Type B pancreatic cell (in vitro differentiated cells): ENCODE measurements around the gene GFPT1. TPM values are rescaled to one million over a fixed set of nuclear protein-coding genes. Genes with fewer than 3 reads are reported as not detected.

Experiments used
- DNase-seq: peaks from one replicate; pipeline ENCODE4 v3.0.0; 2021; ENCODE audit warnings: mixed read lengths; ENCODE audit not compliant: unreplicated experiment; ENCODE audit errors: extremely low spot score
- H3K27ac Mint-ChIP-seq: 2 replicates; pipeline ENCODE4 v1.8.0; 2021; ENCODE audit warnings: mild to moderate bottlenecking, mixed read lengths
- H3K27me3 Mint-ChIP-seq: 2 replicates; pipeline ENCODE4 v1.8.0; 2021; ENCODE audit warnings: mixed read lengths
- H3K36me3 Mint-ChIP-seq: 2 replicates; pipeline ENCODE4 v1.8.0; 2021; ENCODE audit warnings: mixed read lengths
- H3K4me1 Mint-ChIP-seq: one replicate; pipeline ENCODE4 v1.8.0; 2021; ENCODE audit warnings: mixed read lengths; ENCODE audit not compliant: unreplicated experiment
- H3K4me3 Mint-ChIP-seq: 2 replicates; pipeline ENCODE4 v1.8.0; 2021; ENCODE audit warnings: mild to moderate bottlenecking, mixed read lengths
- H3K9me3 Mint-ChIP-seq: 2 replicates; pipeline ENCODE4 v1.8.0; 2021; ENCODE audit warnings: mixed read lengths
- CTCF ChIP-seq: fragments of 200-600 bp; sonication (generic); conservative IDR thresholded peaks from 2 replicates; pipeline ENCODE4 v1.5.0; 2021; ENCODE audit warnings: antibody characterized with exemption, mild to moderate bottlenecking
- total RNA-seq: library from RNA; stranded (reverse); gene quantifications from 2 replicates; pipeline ENCODE4 v1.2.1, GENCODE V29; 2021; ENCODE audit warnings: low replicate concordance

GFPT1 gene
- total RNA-seq, 1 donor from 2014 or later: 46.0 TPM

GRCh38 chr2:69279931-69280681 is 106.9 kb downstream of the GFPT1 start:
- no peak for TF ChIP-seq CTCF
- H3K4me3 Mint-ChIP-seq: no peak overlapping the region
- H3K9me3 Mint-ChIP-seq: no peaks in the 10 kb centered on the region
- peaks cover 9% of the 10 kb centered on the region for H3K27me3 Mint-ChIP-seq
- no peak overlapping the region for H3K27ac Mint-ChIP-seq
- H3K4me1 Mint-ChIP-seq: no peaks in the 10 kb centered on the region
- H3K36me3 Mint-ChIP-seq: no peaks in the 10 kb centered on the region
- no peak for DNase-seq

DNA sequence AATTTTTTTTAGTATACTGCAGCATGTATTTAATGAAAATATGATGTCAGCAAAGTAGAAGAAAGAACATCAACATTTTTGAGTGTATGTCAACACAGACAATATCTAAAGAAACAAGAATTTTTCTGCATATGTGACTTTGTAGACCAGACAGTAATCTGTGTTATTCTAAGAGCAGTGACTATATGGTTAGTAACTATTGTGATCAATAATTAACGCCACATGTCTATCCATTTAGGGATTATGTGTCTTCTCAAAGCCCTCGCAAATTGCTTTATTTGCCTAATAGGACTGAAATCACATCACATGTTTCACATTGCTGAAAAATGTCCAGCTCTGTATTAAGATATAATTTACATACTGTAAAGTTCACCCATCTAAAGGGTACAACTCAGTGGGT is 107.8 kb downstream of the GFPT1 start:
- H3K36me3 Mint-ChIP-seq: no peaks in the 10 kb centered on the region
- H3K4me3 Mint-ChIP-seq: no peak overlapping the region
- no peaks in the 10 kb centered on the region for H3K4me1 Mint-ChIP-seq
- peaks cover 12% of the 10 kb centered on the region for H3K27me3 Mint-ChIP-seq
- H3K27ac Mint-ChIP-seq: no peak overlapping the region
- DNase-seq: no peak
- TF ChIP-seq CTCF: no peak
- H3K9me3 Mint-ChIP-seq: no peaks in the 10 kb centered on the region

DNA sequence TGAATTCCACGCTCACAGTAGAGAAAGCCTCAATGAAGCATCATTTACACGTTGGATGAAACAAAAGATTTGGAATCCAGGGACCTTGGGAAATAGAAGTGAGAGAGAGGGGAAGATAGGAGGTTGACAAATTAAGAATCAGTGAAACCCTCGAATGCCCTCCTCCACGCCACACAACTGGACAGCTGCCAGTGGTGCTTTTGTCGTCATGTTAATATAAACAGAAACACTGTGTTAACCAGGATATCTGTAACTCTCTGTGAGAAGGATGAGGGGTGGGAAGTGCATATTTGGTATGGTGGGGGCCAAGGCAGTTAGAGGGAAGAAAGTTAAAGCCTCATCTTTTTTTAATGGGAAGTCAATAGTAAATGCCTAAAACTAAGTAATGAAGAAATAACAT is 108.7 kb downstream of the GFPT1 start:
- Mint-ChIP-seq H3K4me1 (no peaks in the 10 kb centered on the region), H3K27ac (no peak overlapping the region), H3K27me3 (peaks cover 18% of the 10 kb centered on the region), H3K9me3 (no peaks in the 10 kb centered on the region), H3K4me3 (no peak overlapping the region), H3K36me3 (no peaks in the 10 kb centered on the region)
- TF ChIP-seq CTCF: no peak
- DNase-seq: no peak

GRCh38 chr2:69275490-69275889 is 111.5 kb downstream of the GFPT1 start:
- H3K36me3 Mint-ChIP-seq: no peaks in the 10 kb centered on the region
- TF ChIP-seq CTCF: no peak
- no peaks in the 10 kb centered on the region for H3K4me1 Mint-ChIP-seq
- no peak for DNase-seq
- H3K9me3 Mint-ChIP-seq: no peaks in the 10 kb centered on the region
- H3K27ac Mint-ChIP-seq: no peak overlapping the region
- H3K4me3 Mint-ChIP-seq: no peak overlapping the region
- H3K27me3 Mint-ChIP-seq: peaks cover 24% of the 10 kb centered on the region

DNA sequence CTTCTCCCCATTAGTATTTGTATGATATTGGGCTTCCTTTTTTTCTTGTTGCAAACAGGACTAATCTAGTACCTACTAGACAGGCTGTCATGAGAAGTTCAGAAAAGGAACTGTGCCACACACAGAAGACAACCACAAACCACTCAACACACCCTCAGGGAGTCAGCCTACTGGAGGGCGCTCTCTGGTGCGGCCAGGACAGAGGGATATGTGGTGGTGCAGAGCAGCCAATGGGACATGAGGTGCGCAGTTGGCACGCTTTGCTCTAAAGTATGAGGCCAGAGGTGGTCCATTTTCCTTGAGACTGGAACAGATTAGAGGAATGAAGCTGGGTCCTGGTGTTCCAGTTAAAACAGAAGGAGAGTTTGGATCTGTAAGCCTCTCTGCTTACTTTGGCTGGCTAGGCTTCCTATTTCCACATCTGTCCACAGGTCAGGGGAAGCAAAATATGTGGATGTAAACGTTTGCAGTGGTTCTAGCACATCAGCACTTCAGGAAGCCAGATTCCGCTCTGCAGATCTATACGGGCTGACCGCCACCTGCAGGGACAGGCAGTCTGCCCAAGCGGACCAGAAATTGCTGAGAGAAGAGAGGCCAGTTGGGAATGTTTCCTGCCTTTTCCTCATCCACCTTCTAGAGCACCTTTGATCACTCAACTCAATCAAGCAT is 114.1 kb downstream of the GFPT1 start:
- no peaks in the 10 kb centered on the region for H3K4me1 Mint-ChIP-seq
- no peaks in the 10 kb centered on the region for H3K9me3 Mint-ChIP-seq
- H3K27me3 Mint-ChIP-seq: peaks cover 24% of the 10 kb centered on the region
- H3K4me3 Mint-ChIP-seq: no peak overlapping the region
- no peaks in the 10 kb centered on the region for H3K36me3 Mint-ChIP-seq
- TF ChIP-seq CTCF: no peak
- no peak overlapping the region for H3K27ac Mint-ChIP-seq
- DNase-seq: no peak
